OCI-LY3 (cell line): Measurements from ENCODE around the gene RGMA.
"Not testable (repeated sequence)": the region's sequence is repeated elsewhere in the genome, so short reads cannot be mapped to it uniquely, and the experiment has no call there.

Experiments
- H2AFZ ChIP-seq: fragments of 200-600, 300-600 bp; shearing (Covaris generic); 2 replicates; pipeline ENCODE4 v1.6.0; 2014; ENCODE audit warnings: antibody characterized with exemption, low read depth, low read length
- H3K27ac ChIP-seq: fragments of 200-600, 300-600 bp; sonication (generic); 2 replicates; pipeline ENCODE4 v1.5.1; 2014; ENCODE audit warnings: mild to moderate bottlenecking, low read length, moderate library complexity, mixed read lengths
- H3K27me3 ChIP-seq: fragments of 200-600, 300-600 bp; sonication (generic); 2 replicates; pipeline ENCODE4 v1.6.1; 2014; ENCODE audit warnings: low read depth, low read length, mixed read lengths
- H3K36me3 ChIP-seq: fragments of 200-600, 300-600 bp; sonication (generic); replicated peaks from 2 replicates; pipeline ENCODE3; 2014; ENCODE audit warnings: low read depth, low read length, mixed read lengths
- H3K4me1 ChIP-seq: fragments of 300-600, 200-600 bp; sonication (generic); 2 replicates; pipeline ENCODE4 v1.6.1; 2014; ENCODE audit warnings: low read length, mixed read lengths
- H3K4me2 ChIP-seq: fragments of 200-600, 300-600 bp; sonication (generic); 2 replicates; pipeline ENCODE4 v1.6.1; 2014; ENCODE audit warnings: low read length, mixed read lengths
- H3K4me3 ChIP-seq: fragments of 300-600, 200-600 bp; sonication (generic); 2 replicates; pipeline ENCODE4 v1.5.1; 2014; ENCODE audit warnings: antibody characterized with exemption, mild to moderate bottlenecking, low read length, moderate library complexity
- H3K79me2 ChIP-seq: fragments of 300-600, 200-600 bp; shearing (Covaris generic); 2 replicates; pipeline ENCODE4 v1.6.1; 2014; ENCODE audit warnings: mild to moderate bottlenecking, low read length, mixed read lengths
- H3K9ac ChIP-seq: fragments of 300-600, 200-600 bp; shearing (Covaris generic); 2 replicates; pipeline ENCODE4 v1.6.0; 2014; ENCODE audit warnings: mild to moderate bottlenecking, low read length, moderate library complexity
- H3K9me3 ChIP-seq: fragments of 200-600, 300-600 bp; shearing (Covaris generic); 2 replicates; pipeline ENCODE4 v1.6.1; 2014; ENCODE audit warnings: low read length, mixed read lengths; ENCODE audit not compliant: insufficient read depth
- H4K20me1 ChIP-seq: fragments of 200-600, 300-600 bp; sonication (generic); 2 replicates; pipeline ENCODE4 v1.6.1; 2016; ENCODE audit warnings: low read length, mixed read lengths; ENCODE audit not compliant: insufficient read depth
- EZH2phosphoT487 ChIP-seq: fragments of 200-600 bp; shearing (Covaris generic); IDR thresholded peaks from 2 replicates; pipeline ENCODE4 v1.6.1; 2018; ENCODE audit warnings: antibody characterized with exemption, mixed run types, low read depth
- TF ChIP-seq, protein P1 (sequence below): fragments of 200-600, 300-600 bp; sonication (generic); IDR thresholded peaks from 2 replicates; pipeline ENCODE4 v1.5.1; 2014; ENCODE audit warnings: antibody characterized with exemption, low read length, low read depth

Gene RGMA

DNA sequence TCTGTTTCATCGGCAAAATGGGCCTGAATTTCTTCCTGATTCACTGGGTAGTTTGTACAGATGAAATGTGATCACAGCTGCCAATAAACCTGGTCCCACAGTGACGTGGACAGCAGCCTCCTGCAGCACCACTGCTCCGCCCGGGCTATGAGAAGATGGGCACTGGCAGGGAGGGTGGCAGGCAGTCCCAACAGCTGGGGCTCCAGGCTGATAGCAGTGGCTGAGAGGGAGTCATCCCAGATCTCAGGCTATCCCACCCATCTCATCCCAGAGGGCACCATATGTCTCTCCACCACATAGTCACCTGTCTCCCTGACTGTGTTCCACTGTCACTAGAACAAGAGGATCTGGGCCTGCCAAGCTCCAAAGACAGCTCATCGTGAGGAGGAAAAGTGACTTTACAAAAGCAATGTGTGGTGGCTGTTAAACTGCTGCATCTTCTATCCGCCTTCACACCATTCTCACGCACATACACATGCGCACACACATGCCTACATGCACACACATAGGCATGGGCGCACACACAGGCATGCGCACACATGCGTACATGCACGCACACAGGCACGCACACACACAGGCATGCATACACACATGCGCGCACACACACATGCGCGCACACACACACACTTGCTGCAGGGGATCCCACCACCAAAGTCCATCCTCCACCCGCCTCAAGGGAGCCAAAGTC, 46.2 kb downstream of the RGMA start:
- no peak overlapping the region for H2AFZ ChIP-seq
- H3K4me3 ChIP-seq = no peak overlapping the region
- H3K4me2 ChIP-seq = no peak overlapping the region
- H4K20me1 ChIP-seq = no peaks in the 10 kb centered on the region
- no peaks in the 10 kb centered on the region for H3K27me3 ChIP-seq
- TF ChIP-seq, protein P1, sequence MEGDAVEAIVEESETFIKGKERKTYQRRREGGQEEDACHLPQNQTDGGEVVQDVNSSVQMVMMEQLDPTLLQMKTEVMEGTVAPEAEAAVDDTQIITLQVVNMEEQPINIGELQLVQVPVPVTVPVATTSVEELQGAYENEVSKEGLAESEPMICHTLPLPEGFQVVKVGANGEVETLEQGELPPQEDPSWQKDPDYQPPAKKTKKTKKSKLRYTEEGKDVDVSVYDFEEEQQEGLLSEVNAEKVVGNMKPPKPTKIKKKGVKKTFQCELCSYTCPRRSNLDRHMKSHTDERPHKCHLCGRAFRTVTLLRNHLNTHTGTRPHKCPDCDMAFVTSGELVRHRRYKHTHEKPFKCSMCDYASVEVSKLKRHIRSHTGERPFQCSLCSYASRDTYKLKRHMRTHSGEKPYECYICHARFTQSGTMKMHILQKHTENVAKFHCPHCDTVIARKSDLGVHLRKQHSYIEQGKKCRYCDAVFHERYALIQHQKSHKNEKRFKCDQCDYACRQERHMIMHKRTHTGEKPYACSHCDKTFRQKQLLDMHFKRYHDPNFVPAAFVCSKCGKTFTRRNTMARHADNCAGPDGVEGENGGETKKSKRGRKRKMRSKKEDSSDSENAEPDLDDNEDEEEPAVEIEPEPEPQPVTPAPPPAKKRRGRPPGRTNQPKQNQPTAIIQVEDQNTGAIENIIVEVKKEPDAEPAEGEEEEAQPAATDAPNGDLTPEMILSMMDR = no peak
- no peak for TF ChIP-seq EZH2phosphoT487
- no peaks in the 10 kb centered on the region for H3K36me3 ChIP-seq
- no peak overlapping the region for H3K27ac ChIP-seq
- no peak overlapping the region for H3K9ac ChIP-seq
- H3K4me1 ChIP-seq = no peaks in the 10 kb centered on the region
- no peaks in the 10 kb centered on the region for H3K79me2 ChIP-seq
- no peaks in the 10 kb centered on the region for H3K9me3 ChIP-seq

DNA sequence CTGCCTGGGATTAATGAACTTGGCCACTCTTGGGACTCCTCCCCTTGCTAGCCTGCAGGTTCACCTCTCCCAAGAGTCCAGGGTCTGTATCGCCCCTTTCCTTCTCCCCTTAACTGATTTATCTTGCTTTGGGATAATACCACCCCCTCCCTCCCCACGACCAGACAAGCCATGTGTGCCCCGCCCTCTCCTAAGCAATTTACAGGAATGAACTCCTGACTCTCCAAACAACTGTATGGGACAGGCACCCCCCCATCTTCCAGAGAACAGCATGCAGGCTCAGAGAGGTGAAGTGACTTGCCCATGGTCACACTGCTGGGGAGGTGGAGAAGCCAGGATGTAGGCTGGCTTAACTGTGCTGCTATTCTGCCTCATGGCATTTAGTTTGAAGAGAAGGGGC, 46.8 kb downstream of the RGMA start:
- Histone ChIP-seq H3K4me1 (no peaks in the 10 kb centered on the region), H4K20me1 (no peaks in the 10 kb centered on the region), H3K4me2 (no peak overlapping the region), H3K79me2 (no peaks in the 10 kb centered on the region), H3K9me3 (no peaks in the 10 kb centered on the region), H3K27ac (no peak overlapping the region), H3K4me3 (no peak overlapping the region), H3K36me3 (no peaks in the 10 kb centered on the region), H3K27me3 (no peaks in the 10 kb centered on the region), H3K9ac (no peak overlapping the region), H2AFZ (no peak overlapping the region)
- TF ChIP-seq, protein P1 = no peak
- TF ChIP-seq EZH2phosphoT487 = no peak

DNA sequence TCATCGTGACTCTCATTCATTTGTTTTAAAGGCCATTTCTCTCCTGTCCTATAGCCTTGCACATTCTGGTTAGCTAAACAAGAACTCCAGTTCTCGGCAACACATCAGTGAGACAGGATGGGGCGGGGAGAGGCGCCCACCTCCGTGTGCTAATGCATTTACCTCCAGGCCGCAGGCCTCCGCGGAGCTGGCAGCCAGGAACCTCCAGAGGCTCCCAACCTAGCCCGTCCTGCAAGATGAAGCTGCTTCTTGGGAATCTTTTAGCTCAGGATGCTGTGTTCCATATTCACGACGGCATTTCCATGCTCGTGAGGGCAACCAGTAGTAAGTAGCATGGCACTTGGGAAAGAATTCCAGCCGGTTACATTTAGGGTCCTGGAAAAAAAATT, 47.9 kb downstream of the RGMA start:
- no peaks in the 10 kb centered on the region for H4K20me1 ChIP-seq

DNA sequence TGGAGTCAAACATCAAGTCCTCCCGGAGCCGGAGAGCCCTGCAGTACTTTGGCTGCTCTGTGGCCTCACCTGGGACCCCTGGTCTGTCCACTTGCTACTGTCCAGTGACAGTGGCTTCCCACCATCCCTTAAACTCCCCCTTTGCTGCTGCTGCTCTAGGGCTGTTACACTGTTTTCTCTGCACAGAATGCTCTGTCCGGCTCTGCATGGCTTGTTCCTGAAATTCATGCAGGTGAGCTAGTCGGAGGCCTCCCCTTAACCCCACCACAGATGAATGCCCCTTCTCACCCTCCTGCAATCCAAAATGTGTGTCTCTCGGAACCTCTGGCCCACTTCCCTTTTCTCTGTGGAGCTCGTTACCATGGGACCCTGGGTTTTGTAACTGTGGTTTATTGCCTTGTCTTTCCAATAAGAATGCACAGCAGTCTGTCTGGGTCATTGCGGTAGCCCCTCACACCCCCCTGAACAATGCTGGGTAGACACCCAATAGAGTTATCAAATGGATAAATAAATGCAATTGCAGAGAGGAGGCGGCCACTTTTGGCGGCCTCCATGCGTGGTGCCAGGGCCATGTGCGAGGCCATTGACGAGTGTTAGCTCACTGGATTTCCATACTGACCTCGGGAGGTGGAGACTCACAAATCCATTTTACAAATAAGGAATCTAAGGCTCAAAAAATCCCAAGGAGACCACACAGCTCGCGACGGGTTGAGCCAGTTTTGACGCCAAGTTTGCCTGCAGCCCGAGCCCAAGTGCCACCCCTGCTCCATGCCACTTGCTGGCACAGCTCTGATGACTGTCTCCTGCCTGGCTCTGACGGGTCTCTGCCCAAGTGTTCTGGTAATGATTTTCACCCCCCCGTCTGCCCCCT, 48.5 kb downstream of the RGMA start:
- Histone ChIP-seq H3K36me3 (no peaks in the 10 kb centered on the region), H3K4me2 (no peak overlapping the region), H3K9ac (no peak overlapping the region)

More for the DNA sequence above, 47.9 kb downstream of the RGMA start:
- no peak overlapping the region for H3K4me2 ChIP-seq
- H3K79me2 ChIP-seq = no peaks in the 10 kb centered on the region
- H3K27me3 ChIP-seq = no peaks in the 10 kb centered on the region
- TF ChIP-seq, protein P1 = no peak
- no peak for TF ChIP-seq EZH2phosphoT487
- no peaks in the 10 kb centered on the region for H3K9me3 ChIP-seq
- no peak overlapping the region for H2AFZ ChIP-seq
- no peaks in the 10 kb centered on the region for H3K4me1 ChIP-seq
- no peaks in the 10 kb centered on the region for H3K36me3 ChIP-seq
- H3K4me3 ChIP-seq = no peak overlapping the region
- no peak overlapping the region for H3K27ac ChIP-seq
- no peak overlapping the region for H3K9ac ChIP-seq

DNA sequence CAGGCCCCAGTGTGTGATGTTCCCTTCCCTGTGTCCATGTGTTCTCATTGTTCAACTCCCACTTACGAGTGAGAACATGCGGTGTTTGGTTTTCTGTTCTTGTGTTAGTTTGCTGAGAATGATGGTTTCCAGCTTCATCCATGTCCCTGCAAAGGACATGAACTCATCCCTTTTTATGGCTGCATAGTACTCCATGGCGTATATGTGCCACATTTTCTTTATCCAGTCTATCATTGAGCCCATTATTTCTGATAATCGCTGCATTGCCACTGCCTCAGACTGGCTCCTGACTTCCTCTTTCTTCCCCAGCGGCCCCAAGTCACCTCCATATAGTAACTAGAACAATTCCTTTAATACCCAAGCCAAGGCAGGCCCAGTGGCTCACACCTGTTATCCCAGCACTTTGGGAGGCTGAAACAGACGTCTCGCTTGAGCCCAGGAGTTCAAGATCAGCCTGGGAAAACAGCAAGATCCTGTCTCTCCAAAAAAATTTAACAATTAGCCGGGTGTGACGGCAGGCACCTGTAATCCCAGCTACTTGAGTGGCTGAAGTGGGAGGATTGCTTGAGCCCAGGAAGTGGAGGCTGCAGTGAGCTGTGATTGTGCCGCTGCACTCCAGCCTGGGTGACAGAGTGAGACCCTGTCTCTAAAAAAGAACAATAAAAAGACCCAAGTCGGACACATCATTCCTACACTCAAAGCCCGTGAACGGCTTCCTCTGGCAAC, 49.3 kb downstream of the RGMA start:
- H2AFZ ChIP-seq, H3K4me1 ChIP-seq, H3K4me3 ChIP-seq, H3K27ac ChIP-seq, H4K20me1 ChIP-seq, H3K9ac ChIP-seq, H3K9me3 ChIP-seq, H3K36me3 ChIP-seq, H3K79me2 ChIP-seq, H3K27me3 ChIP-seq, H3K4me2 ChIP-seq: not testable (repeated sequence)

More for the DNA sequence above, 48.5 kb downstream of the RGMA start:
- H3K27ac ChIP-seq = no peak overlapping the region
- H2AFZ ChIP-seq = no peak overlapping the region
- peaks cover 3% of the 10 kb centered on the region; the same call in 1 of the 2 replicates for H3K4me1 ChIP-seq
- no peaks in the 10 kb centered on the region for H4K20me1 ChIP-seq
- no peak for TF ChIP-seq EZH2phosphoT487
- TF ChIP-seq, protein P1 = no peak
- no peaks in the 10 kb centered on the region for H3K9me3 ChIP-seq
- no peaks in the 10 kb centered on the region for H3K79me2 ChIP-seq
- no peak overlapping the region for H3K4me3 ChIP-seq
- H3K27me3 ChIP-seq = no peaks in the 10 kb centered on the region
